ENCODE measurements around the gene TRMT61B. TPM values are rescaled to one million over a fixed set of nuclear protein-coding genes. Genes with fewer than 3 reads are reported as not detected.

The TRMT61B gene
- total RNA-seq, 1 donor from 2014 or later, result 15.0 TPM

- peak within 1 kb of the TSS; percentile 21 for H3K27ac ChIP-seq
- no peaks in the 10 kb centered on the region for H3K36me3 ChIP-seq
- intact Hi-C loops (cut with DNase I), result no loop called here
- H3K4me1 ChIP-seq, result peaks cover 38% of the 10 kb centered on the region
- no peaks in the 10 kb centered on the region for H3K27me3 ChIP-seq
- TF ChIP-seq CTCF (IDR thresholded peaks at IDR 0.05), result no peak
- TF ChIP-seq POLR2AphosphoS5 (IDR thresholded peaks at IDR 0.05; ENCODE audit: insufficient read depth in 1 of 2, low read depth in 1 of 2), result peak; percentile 87 to 94
- peak in 1 of 2 donors; percentile 59 for TF ChIP-seq POLR2A (IDR thresholded peaks at IDR 0.05)
- peak in 1 of 2 donors; percentile 98 for DNase-seq (ENCODE audit: extremely low spot score in 2 of 2)
- no peaks in the 10 kb centered on the region for H3K9me3 ChIP-seq
- peak within 1 kb of the TSS; percentile 61 to 66 for H3K4me3 ChIP-seq
Measured at GRCh38 chr2:28894470-28895188, 24.5 kb upstream of the TRMT61B start, which contains the start of gene WDR43. Gene WDR43 (plus strand): TSS chr2:28894667. CDS start chr2:28894699, 32 bp downstream.

GRCh38 chr2:28893488-28893887, 23.4 kb upstream of the TRMT61B start:
- Histone ChIP-seq H3K9me3 (no peaks in the 10 kb centered on the region), H3K4me3 (no peak overlapping the region), H3K36me3 (no peaks in the 10 kb centered on the region), H3K4me1 (peaks cover 32% of the 10 kb centered on the region), H3K27ac (no peak overlapping the region), H3K27me3 (no peaks in the 10 kb centered on the region)
- intact Hi-C loops (cut with DNase I), result no loop called here
- no peak for DNase-seq (ENCODE audit: extremely low spot score in 2 of 2)
- TF ChIP-seq POLR2AphosphoS5 (IDR thresholded peaks at IDR 0.05; ENCODE audit: insufficient read depth in 1 of 2, low read depth in 1 of 2), result no peak
- no peak for TF ChIP-seq POLR2A (IDR thresholded peaks at IDR 0.05)
- TF ChIP-seq CTCF (IDR thresholded peaks at IDR 0.05), result no peak

GRCh38 chr2:28880193-28880592, 10.1 kb upstream of the TRMT61B start:
- no peaks in the 10 kb centered on the region for H3K4me1 ChIP-seq
- no peak overlapping the region for H3K4me3 ChIP-seq
- H3K36me3 ChIP-seq, result no peaks in the 10 kb centered on the region
- no peak overlapping the region for H3K27ac ChIP-seq
- no peak for DNase-seq (ENCODE audit: extremely low spot score in 2 of 2)
- no peaks in the 10 kb centered on the region for H3K9me3 ChIP-seq
- no peaks in the 10 kb centered on the region for H3K27me3 ChIP-seq
- intact Hi-C loops (cut with DNase I), result no loop called here
- TF ChIP-seq POLR2AphosphoS5 (IDR thresholded peaks at IDR 0.05; ENCODE audit: insufficient read depth in 1 of 2, low read depth in 1 of 2) (no peak), POLR2A (IDR thresholded peaks at IDR 0.05) (no peak), CTCF (IDR thresholded peaks at IDR 0.05) (no peak)

- no peaks in the 10 kb centered on the region for H3K27me3 ChIP-seq
- intact Hi-C loops (cut with DNase I), result no loop called here
- H3K27ac ChIP-seq, result no peak overlapping the region
- no peaks in the 10 kb centered on the region for H3K36me3 ChIP-seq
- TF ChIP-seq POLR2AphosphoS5 (IDR thresholded peaks at IDR 0.05; ENCODE audit: insufficient read depth in 1 of 2, low read depth in 1 of 2), result no peak
- no peak for TF ChIP-seq POLR2A (IDR thresholded peaks at IDR 0.05)
- TF ChIP-seq CTCF (IDR thresholded peaks at IDR 0.05), result no peak
- peaks cover 35% of the 10 kb centered on the region for H3K4me1 ChIP-seq
- no peak overlapping the region for H3K4me3 ChIP-seq
- no peak for DNase-seq (ENCODE audit: extremely low spot score in 2 of 2)
- no peaks in the 10 kb centered on the region for H3K9me3 ChIP-seq
Measured at GRCh38 chr2:28871620-28872019, 1.5 kb upstream of the TRMT61B start.

GRCh38 chr2:28869494-28870145, 489 bp downstream of the TRMT61B start:
- no peaks in the 10 kb centered on the region for H3K27me3 ChIP-seq
- peak overlapping the region; percentile 55 to 93 for H3K4me3 ChIP-seq
- H3K9me3 ChIP-seq, result no peaks in the 10 kb centered on the region
- TF ChIP-seq POLR2AphosphoS5 (IDR thresholded peaks at IDR 0.05; ENCODE audit: insufficient read depth in 1 of 2, low read depth in 1 of 2) (no peak), POLR2A (IDR thresholded peaks at IDR 0.05) (no peak), CTCF (IDR thresholded peaks at IDR 0.05) (no peak)
- no peak for DNase-seq (ENCODE audit: extremely low spot score in 2 of 2)
- H3K36me3 ChIP-seq, result peaks cover 0 to 3% of the 10 kb centered on the region in 2 donors
- peak overlapping the region; percentile 70 for H3K27ac ChIP-seq
- peaks cover 35% of the 10 kb centered on the region for H3K4me1 ChIP-seq
- intact Hi-C loops (cut with DNase I), result no loop called here

All from vagina (tissue), 2 donors.